GM10248 (cell line): ENCODE data around the gene CLPTM1.

ENCODE experiments used
- CTCF ChIA-PET: fragments of 300-600 bp; sonication (Branson Sonifier 250); formaldehyde crosslinking; extraction: SDS; loops from one replicate; lab custom pipeline; 2021; ENCODE audit warnings: antibody characterized with exemption; lab: Yijun Ruan, JAX
- POLR2A ChIA-PET: fragments of 350-650 bp; sonication (Branson Sonifier 250); formaldehyde crosslinking; extraction: SDS; loops from one replicate; lab custom pipeline; 2020; ENCODE audit warnings: antibody characterized with exemption; lab: Yijun Ruan, JAX
- DNase-seq: peaks from one replicate; pipeline ENCODE4 v3.0.0; 2012; ENCODE audit errors: extremely low spot score
- TF ChIP-seq, protein P1 (sequence below): IDR thresholded peaks from 2 replicates; pipeline ENCODE4 v1.5.1; 2012; ENCODE audit warnings: mild to moderate bottlenecking, low read depth; ENCODE audit errors: extremely low read depth, missing control alignments, control extremely low read depth

Gene CLPTM1, protein sequence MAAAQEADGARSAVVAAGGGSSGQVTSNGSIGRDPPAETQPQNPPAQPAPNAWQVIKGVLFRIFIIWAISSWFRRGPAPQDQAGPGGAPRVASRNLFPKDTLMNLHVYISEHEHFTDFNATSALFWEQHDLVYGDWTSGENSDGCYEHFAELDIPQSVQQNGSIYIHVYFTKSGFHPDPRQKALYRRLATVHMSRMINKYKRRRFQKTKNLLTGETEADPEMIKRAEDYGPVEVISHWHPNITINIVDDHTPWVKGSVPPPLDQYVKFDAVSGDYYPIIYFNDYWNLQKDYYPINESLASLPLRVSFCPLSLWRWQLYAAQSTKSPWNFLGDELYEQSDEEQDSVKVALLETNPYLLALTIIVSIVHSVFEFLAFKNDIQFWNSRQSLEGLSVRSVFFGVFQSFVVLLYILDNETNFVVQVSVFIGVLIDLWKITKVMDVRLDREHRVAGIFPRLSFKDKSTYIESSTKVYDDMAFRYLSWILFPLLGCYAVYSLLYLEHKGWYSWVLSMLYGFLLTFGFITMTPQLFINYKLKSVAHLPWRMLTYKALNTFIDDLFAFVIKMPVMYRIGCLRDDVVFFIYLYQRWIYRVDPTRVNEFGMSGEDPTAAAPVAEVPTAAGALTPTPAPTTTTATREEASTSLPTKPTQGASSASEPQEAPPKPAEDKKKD

DNA sequence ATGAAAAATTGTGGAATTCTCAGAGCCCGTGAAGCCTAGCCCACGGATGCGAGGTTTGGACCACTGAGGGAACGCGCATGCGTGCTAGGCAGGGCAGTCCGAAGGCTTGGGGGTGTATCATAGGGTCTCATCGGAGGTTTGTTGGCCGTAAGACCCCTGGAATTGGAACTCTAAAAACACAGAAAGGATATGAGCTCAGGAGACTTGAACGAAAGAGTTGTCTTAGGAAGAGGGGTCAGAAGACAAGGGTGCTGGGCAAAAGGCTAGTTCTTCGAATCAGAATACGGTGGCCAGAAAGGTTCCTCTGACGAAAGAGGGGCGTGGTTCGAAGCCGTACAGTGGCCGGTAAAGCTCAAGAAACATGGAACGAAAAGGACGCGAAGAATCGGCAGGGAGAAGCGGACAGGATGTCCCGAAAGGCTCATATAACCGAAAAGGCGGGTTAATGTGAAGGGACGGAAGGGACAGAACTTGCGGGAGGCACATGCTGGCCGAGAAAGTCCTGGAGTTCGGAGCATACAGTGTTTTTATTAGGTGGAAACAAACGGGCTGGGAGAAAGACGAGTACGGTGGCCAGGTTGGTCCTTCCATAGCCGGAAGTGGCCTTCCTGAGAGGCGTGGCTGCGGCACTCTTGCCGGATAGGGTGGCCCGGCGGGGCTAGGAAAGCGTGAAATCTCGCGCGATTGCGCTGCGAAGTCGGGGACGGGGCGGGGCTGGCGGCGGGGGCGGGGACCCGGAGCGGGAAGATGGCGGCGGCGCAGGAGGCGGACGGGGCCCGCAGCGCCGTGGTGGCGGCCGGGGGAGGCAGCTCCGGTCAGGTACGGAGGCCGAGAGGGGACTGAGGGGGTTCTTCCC, at the start of gene CLPTM1:
Gene CLPTM1, plus strand, starts transcription at position 732 of the 856 bp plus-strand sequence. Its CDS starts 16 bp downstream, at position 748.
- ChIA-PET POLR2A (no interaction called here), CTCF (interaction anchor here (1.2 to 11.1 kb wide), 6 partner anchors 8 to 231 kb away, joined by 3 to 95 read pairs (median 4); partner anchors contain the start of gene APOE)
- DNase-seq, result peak; percentile 98
- TF ChIP-seq, protein P1, sequence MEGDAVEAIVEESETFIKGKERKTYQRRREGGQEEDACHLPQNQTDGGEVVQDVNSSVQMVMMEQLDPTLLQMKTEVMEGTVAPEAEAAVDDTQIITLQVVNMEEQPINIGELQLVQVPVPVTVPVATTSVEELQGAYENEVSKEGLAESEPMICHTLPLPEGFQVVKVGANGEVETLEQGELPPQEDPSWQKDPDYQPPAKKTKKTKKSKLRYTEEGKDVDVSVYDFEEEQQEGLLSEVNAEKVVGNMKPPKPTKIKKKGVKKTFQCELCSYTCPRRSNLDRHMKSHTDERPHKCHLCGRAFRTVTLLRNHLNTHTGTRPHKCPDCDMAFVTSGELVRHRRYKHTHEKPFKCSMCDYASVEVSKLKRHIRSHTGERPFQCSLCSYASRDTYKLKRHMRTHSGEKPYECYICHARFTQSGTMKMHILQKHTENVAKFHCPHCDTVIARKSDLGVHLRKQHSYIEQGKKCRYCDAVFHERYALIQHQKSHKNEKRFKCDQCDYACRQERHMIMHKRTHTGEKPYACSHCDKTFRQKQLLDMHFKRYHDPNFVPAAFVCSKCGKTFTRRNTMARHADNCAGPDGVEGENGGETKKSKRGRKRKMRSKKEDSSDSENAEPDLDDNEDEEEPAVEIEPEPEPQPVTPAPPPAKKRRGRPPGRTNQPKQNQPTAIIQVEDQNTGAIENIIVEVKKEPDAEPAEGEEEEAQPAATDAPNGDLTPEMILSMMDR, result no peak

DNA sequence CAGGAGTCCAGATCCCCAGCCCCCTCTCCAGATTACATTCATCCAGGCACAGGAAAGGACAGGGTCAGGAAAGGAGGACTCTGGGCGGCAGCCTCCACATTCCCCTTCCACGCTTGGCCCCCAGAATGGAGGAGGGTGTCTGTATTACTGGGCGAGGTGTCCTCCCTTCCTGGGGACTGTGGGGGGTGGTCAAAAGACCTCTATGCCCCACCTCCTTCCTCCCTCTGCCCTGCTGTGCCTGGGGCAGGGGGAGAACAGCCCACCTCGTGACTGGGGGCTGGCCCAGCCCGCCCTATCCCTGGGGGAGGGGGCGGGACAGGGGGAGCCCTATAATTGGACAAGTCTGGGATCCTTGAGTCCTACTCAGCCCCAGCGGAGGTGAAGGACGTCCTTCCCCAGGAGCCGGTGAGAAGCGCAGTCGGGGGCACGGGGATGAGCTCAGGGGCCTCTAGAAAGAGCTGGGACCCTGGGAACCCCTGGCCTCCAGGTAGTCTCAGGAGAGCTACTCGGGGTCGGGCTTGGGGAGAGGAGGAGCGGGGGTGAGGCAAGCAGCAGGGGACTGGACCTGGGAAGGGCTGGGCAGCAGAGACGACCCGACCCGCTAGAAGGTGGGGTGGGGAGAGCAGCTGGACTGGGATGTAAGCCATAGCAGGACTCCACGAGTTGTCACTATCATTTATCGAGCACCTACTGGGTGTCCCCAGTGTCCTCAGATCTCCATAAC, 49.6 kb upstream of the CLPTM1 start, which contains the start of gene APOE:
Gene APOE, plus strand, starts transcription at position 360 of the 724 bp plus-strand sequence. CDS start 829 bp downstream, outside the sequence.
- TF ChIP-seq, protein P1, result no peak
- CTCF ChIA-PET, result interaction anchor here (1.3 to 7.0 kb wide), 7 partner anchors 7 to 344 kb away, joined by 3 to 95 read pairs (median 5); partner anchors contain the start of gene CLPTM1
- no peak for DNase-seq
- POLR2A ChIA-PET, result interaction anchor here (0.5 to 1.0 kb wide), 2 partner anchors 11 to 427 kb away, joined by 6 to 8 read pairs; no protein-coding TSS in a partner anchor

DNA sequence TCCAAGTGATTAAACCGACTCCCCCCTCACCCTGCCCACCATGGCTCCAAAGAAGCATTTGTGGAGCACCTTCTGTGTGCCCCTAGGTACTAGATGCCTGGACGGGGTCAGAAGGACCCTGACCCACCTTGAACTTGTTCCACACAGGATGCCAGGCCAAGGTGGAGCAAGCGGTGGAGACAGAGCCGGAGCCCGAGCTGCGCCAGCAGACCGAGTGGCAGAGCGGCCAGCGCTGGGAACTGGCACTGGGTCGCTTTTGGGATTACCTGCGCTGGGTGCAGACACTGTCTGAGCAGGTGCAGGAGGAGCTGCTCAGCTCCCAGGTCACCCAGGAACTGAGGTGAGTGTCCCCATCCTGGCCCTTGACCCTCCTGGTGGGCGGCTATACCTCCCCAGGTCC, 47.6 kb upstream of the CLPTM1 start:
- no peak for DNase-seq
- TF ChIP-seq, protein P1, result no peak
- ChIA-PET CTCF (interaction anchor here (7.0 kb wide), 1 partner anchor 46 kb away, joined by 95 read pairs; the partner anchor contains the start of gene CLPTM1), POLR2A (no interaction called here)

DNA sequence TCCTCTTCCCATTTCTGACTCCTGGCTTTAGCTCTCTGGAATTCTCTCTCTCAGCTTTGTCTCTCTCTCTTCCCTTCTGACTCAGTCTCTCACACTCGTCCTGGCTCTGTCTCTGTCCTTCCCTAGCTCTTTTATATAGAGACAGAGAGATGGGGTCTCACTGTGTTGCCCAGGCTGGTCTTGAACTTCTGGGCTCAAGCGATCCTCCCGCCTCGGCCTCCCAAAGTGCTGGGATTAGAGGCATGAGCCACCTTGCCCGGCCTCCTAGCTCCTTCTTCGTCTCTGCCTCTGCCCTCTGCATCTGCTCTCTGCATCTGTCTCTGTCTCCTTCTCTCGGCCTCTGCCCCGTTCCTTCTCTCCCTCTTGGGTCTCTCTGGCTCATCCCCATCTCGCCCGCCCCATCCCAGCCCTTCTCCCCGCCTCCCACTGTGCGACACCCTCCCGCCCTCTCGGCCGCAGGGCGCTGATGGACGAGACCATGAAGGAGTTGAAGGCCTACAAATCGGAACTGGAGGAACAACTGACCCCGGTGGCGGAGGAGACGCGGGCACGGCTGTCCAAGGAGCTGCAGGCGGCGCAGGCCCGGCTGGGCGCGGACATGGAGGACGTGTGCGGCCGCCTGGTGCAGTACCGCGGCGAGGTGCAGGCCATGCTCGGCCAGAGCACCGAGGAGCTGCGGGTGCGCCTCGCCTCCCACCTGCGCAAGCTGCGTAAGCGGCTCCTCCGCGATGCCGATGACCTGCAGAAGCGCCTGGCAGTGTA, 46.9 kb upstream of the CLPTM1 start:
- no peak for DNase-seq
- TF ChIP-seq, protein P1, result no peak
- ChIA-PET CTCF (interaction anchor here (1.4 to 7.0 kb wide), 2 partner anchors 45 to 158 kb away, joined by 3 to 95 read pairs; partner anchors contain the start of gene CLPTM1), POLR2A (no interaction called here)

DNA sequence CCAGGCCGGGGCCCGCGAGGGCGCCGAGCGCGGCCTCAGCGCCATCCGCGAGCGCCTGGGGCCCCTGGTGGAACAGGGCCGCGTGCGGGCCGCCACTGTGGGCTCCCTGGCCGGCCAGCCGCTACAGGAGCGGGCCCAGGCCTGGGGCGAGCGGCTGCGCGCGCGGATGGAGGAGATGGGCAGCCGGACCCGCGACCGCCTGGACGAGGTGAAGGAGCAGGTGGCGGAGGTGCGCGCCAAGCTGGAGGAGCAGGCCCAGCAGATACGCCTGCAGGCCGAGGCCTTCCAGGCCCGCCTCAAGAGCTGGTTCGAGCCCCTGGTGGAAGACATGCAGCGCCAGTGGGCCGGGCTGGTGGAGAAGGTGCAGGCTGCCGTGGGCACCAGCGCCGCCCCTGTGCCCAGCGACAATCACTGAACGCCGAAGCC, 46.3 kb upstream of the CLPTM1 start:
- TF ChIP-seq, protein P1, result no peak
- ChIA-PET CTCF (interaction anchor here (0.8 to 7.0 kb wide), 4 partner anchors 43 to 157 kb away, joined by 3 to 95 read pairs (median 4); partner anchors contain the start of gene CLPTM1), POLR2A (no interaction called here)
- no peak for DNase-seq
